Measurements from ENCODE around the gene KIR3DL3. TPM values are rescaled to one million over a fixed set of nuclear protein-coding genes. Genes with fewer than 3 reads are reported as not detected.
"Not testable (repeated sequence)": the region's sequence is repeated elsewhere in the genome, so short reads cannot be mapped to it uniquely, and the experiment has no call there.

The KIR3DL3 gene
- total RNA-seq, 3 donors from 2014 or later (not counting 1 experiment from before 2014, with no cell fraction given): not detected

DNA sequence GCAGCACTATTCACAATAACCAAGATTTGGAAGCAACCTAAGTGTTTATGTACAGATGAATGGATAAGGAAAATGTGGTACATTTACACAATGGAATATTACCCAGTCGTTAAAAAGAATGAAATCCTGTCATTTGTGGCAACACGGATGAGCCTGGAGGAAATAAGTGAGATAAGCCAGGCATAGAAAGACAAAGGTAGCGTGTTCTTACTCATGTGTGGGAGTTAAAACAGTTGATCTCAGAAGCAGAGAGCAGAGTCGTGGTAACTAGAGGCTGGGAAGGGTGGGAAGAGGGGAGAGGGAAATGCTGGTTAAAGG lies 32.0 kb upstream of the KIR3DL3 start:
- ATAC-seq: no peak
- TF ChIP-seq, protein P1, sequence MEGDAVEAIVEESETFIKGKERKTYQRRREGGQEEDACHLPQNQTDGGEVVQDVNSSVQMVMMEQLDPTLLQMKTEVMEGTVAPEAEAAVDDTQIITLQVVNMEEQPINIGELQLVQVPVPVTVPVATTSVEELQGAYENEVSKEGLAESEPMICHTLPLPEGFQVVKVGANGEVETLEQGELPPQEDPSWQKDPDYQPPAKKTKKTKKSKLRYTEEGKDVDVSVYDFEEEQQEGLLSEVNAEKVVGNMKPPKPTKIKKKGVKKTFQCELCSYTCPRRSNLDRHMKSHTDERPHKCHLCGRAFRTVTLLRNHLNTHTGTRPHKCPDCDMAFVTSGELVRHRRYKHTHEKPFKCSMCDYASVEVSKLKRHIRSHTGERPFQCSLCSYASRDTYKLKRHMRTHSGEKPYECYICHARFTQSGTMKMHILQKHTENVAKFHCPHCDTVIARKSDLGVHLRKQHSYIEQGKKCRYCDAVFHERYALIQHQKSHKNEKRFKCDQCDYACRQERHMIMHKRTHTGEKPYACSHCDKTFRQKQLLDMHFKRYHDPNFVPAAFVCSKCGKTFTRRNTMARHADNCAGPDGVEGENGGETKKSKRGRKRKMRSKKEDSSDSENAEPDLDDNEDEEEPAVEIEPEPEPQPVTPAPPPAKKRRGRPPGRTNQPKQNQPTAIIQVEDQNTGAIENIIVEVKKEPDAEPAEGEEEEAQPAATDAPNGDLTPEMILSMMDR (IDR thresholded peaks at IDR 0.05): no peak
- H3K27ac Mint-ChIP-seq: no peak overlapping the region

DNA sequence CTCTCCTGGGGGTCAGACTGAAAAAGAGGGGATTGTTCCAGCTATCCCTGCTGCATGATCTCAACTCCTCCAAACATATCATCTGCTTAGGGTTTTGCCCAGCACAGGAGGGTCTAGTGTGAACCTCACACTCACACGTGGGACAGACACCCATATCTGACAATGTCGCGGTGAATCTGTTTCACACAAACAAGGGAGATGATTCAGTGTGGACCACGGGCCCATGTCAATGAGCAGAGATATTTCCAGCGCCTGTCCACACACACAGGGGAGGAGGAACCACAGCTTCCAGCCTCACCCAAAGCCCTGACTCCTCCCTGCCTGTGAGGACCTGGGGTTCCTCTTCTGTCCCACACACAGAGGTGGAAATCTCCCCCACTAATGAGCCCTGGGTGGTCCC lies 29.6 kb upstream of the KIR3DL3 start:
- intact Hi-C loops (cut with micrococcal nuclease): loop anchor here (10.0 kb wide), 4 partner anchors 110 to 210 kb away; partner anchors contain the start of genes KIR2DL4, KIR2DS4 and NCR1
- no peaks in the 10 kb centered on the region for H3K36me3 ChIP-seq (ENCODE audit: control insufficient read depth, insufficient read depth, low read length)
- peak overlapping the region; percentile 63 for H3K4me3 Mint-ChIP-seq
- H3K27ac Mint-ChIP-seq: peak overlapping the region; percentile 27 to 78
- 23% methylated on average over 5 of the region's 5 CpGs for WGBS (ENCODE audit: insufficient coverage)
- H3K36me3 Mint-ChIP-seq: no peaks in the 10 kb centered on the region
- no peak overlapping the region for H3K27ac ChIP-seq (ENCODE audit: low read length)
- peaks cover 34% of the 10 kb centered on the region for H3K4me1 ChIP-seq (ENCODE audit: control insufficient read depth, insufficient read depth, low read length)
- no peak overlapping the region for H3K4me3 ChIP-seq (ENCODE audit: low read length)
- ATAC-seq (peak; percentile 91 to 98 (median 92)), DNase-seq (peak; percentile 19 to 60)
- H3K9me3 Mint-ChIP-seq: no peaks in the 10 kb centered on the region
- no peaks in the 10 kb centered on the region for H3K9me3 ChIP-seq (ENCODE audit: control insufficient read depth, insufficient read depth, low read length)
- TF ChIP-seq, protein P1 (IDR thresholded peaks at IDR 0.05): no peak
- H3K27me3 ChIP-seq (ENCODE audit: control insufficient read depth, insufficient read depth, low read length): peaks cover 4% of the 10 kb centered on the region
- H3K27me3 Mint-ChIP-seq (ENCODE audit: low read depth in 2 of 2): peaks cover 32 to 35% of the 10 kb centered on the region in 2 donors
- H3K4me1 Mint-ChIP-seq: peaks cover 39 to 46% of the 10 kb centered on the region in 2 donors

More for the DNA sequence above, 32.0 kb upstream of the KIR3DL3 start:
- intact Hi-C loops (cut with micrococcal nuclease): loop anchor here (10.0 kb wide), 4 partner anchors 113 to 213 kb away; partner anchors contain the start of genes KIR2DL4, KIR2DS4 and NCR1
- no peak for DNase-seq
- H3K36me3 ChIP-seq (ENCODE audit: control insufficient read depth, insufficient read depth, low read length): no peaks in the 10 kb centered on the region
- no peaks in the 10 kb centered on the region for H3K9me3 ChIP-seq (ENCODE audit: control insufficient read depth, insufficient read depth, low read length)
- peaks cover 32 to 34% of the 10 kb centered on the region in 2 donors for H3K27me3 Mint-ChIP-seq (ENCODE audit: low read depth in 2 of 2)
- H3K9me3 Mint-ChIP-seq: no peaks in the 10 kb centered on the region
- H3K4me1 ChIP-seq (ENCODE audit: control insufficient read depth, insufficient read depth, low read length): peaks cover 34% of the 10 kb centered on the region
- WGBS (ENCODE audit: insufficient coverage): 78% methylated on average over 4 of the region's 4 CpGs
- H3K36me3 Mint-ChIP-seq: no peaks in the 10 kb centered on the region
- peaks cover 35 to 39% of the 10 kb centered on the region in 2 donors for H3K4me1 Mint-ChIP-seq
- no peak overlapping the region for H3K27ac ChIP-seq (ENCODE audit: low read length)
- H3K4me3 Mint-ChIP-seq: no peak overlapping the region
- no peak overlapping the region for H3K4me3 ChIP-seq (ENCODE audit: low read length)
- peaks cover 6% of the 10 kb centered on the region for H3K27me3 ChIP-seq (ENCODE audit: control insufficient read depth, insufficient read depth, low read length)

DNA sequence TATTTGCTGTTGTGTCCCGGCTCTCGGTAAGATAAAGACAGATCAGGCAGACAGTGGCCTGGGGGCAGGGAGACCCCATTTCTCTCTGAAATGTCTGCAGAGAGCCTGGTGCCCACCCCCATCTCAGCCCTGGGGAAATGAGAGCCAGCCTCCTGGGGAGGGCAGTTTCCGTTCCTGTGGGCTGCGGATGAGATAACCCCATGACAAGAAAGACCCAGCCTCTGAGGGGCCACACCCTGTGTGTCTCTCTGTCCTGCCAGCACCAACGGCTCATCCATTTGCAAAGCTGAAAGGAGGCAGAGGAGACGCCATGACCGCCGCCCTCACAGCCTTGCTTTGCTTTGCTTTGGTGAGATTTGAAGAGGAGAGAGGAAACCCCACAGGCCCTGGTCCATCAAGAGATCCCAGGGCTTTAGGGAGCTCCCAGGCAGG lies 28.1 kb upstream of the KIR3DL3 start:
- Mint-ChIP-seq H3K36me3 (no peaks in the 10 kb centered on the region), H3K27ac (peak overlapping the region in 1 of 2 donors; percentile 78), H3K4me3 (peak overlapping the region; percentile 40), H3K4me1 (peaks cover 37 to 45% of the 10 kb centered on the region in 2 donors), H3K27me3 (ENCODE audit: low read depth in 2 of 2) (peaks cover 39 to 42% of the 10 kb centered on the region in 2 donors), H3K9me3 (no peaks in the 10 kb centered on the region)
- TF ChIP-seq, protein P1 (IDR thresholded peaks at IDR 0.05): no peak
- no peak overlapping the region for H3K4me3 ChIP-seq (ENCODE audit: low read length)
- ATAC-seq (no peak), DNase-seq (no peak)
- H3K9me3 ChIP-seq (ENCODE audit: control insufficient read depth, insufficient read depth, low read length): no peaks in the 10 kb centered on the region
- intact Hi-C loops (cut with micrococcal nuclease): loop anchor here (10.0 kb wide), 4 partner anchors 109 to 209 kb away; partner anchors contain the start of genes KIR2DL4, KIR2DS4 and NCR1
- H3K36me3 ChIP-seq (ENCODE audit: control insufficient read depth, insufficient read depth, low read length): no peaks in the 10 kb centered on the region
- H3K27me3 ChIP-seq (ENCODE audit: control insufficient read depth, insufficient read depth, low read length): peaks cover 4% of the 10 kb centered on the region
- H3K4me1 ChIP-seq (ENCODE audit: control insufficient read depth, insufficient read depth, low read length): peaks cover 34% of the 10 kb centered on the region
- no peak overlapping the region for H3K27ac ChIP-seq (ENCODE audit: low read length)
- 64% methylated on average over 8 of the region's 8 CpGs for WGBS (ENCODE audit: insufficient coverage)

DNA sequence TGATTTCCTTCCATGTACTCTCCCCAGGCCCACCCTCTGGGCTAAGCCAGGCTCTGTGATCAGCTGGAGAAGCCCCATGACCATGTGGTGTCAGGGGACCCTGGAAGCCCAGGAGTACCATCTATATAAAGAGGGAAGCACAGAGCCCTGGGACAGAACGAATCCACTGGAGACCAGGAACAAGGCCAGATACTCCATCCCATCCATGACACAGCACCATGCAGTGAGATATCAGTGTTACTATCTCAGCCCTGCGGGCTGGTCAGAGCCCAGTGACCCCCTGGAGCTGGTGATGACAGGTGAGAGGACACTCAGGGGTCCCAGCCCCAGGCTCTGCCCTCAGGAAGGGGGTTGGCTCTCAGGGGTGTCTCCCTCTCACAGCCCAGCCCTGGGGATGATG lies 27.5 kb upstream of the KIR3DL3 start:
- Mint-ChIP-seq H3K27ac (no peak overlapping the region), H3K9me3 (no peaks in the 10 kb centered on the region), H3K4me1 (peaks cover 37 to 44% of the 10 kb centered on the region in 2 donors), H3K27me3 (ENCODE audit: low read depth in 2 of 2) (peaks cover 41 to 42% of the 10 kb centered on the region in 2 donors), H3K36me3 (no peaks in the 10 kb centered on the region), H3K4me3 (peak overlapping the region; percentile 25)
- peaks cover 4% of the 10 kb centered on the region for H3K27me3 ChIP-seq (ENCODE audit: control insufficient read depth, insufficient read depth, low read length)
- TF ChIP-seq, protein P1 (IDR thresholded peaks at IDR 0.05): no peak
- peaks cover 32% of the 10 kb centered on the region for H3K4me1 ChIP-seq (ENCODE audit: control insufficient read depth, insufficient read depth, low read length)
- intact Hi-C loops (cut with micrococcal nuclease): loop anchor here (10.0 kb wide), 4 partner anchors 108 to 208 kb away; partner anchors contain the start of genes KIR2DL4, KIR2DS4 and NCR1
- H3K4me3 ChIP-seq (ENCODE audit: low read length): no peak overlapping the region
- DNase-seq: no peak
- H3K9me3 ChIP-seq (ENCODE audit: control insufficient read depth, insufficient read depth, low read length): no peaks in the 10 kb centered on the region
- H3K36me3 ChIP-seq (ENCODE audit: control insufficient read depth, insufficient read depth, low read length): no peaks in the 10 kb centered on the region
- ATAC-seq: no peak
- WGBS (ENCODE audit: insufficient coverage): 70% methylated on average over 2 of the region's 2 CpGs
- no peak overlapping the region for H3K27ac ChIP-seq (ENCODE audit: low read length)

DNA sequence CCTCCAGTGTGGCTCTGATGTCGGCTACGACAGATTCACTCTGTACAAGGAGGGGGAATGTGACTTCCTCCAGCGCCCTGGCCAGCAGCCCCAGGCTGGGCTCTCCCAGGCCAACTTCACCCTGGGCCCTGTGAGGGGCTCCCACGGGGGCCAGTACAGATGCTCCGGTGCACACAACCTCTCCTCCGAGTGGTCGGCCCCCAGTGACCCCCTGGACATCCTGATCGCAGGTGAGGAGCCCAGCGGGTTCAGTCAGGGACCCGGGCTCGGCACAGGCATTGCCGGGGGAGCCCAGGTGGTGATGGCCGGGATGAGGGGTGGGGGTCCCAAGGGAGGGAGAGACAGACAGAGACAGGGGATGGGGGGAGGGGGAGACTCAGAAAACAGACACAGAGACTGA lies 26.5 kb upstream of the KIR3DL3 start:
- peaks cover 33 to 42% of the 10 kb centered on the region in 2 donors for H3K4me1 Mint-ChIP-seq
- not testable (repeated sequence) for H3K9me3 ChIP-seq (ENCODE audit: control insufficient read depth, insufficient read depth, low read length); H3K9me3 Mint-ChIP-seq; H3K27me3 ChIP-seq (ENCODE audit: control insufficient read depth, insufficient read depth, low read length); ATAC-seq; H3K27ac ChIP-seq (ENCODE audit: low read length); H3K27ac Mint-ChIP-seq; H3K4me3 ChIP-seq (ENCODE audit: low read length); H3K36me3 Mint-ChIP-seq; H3K4me3 Mint-ChIP-seq; H3K36me3 ChIP-seq (ENCODE audit: control insufficient read depth, insufficient read depth, low read length); DNase-seq
- H3K27me3 Mint-ChIP-seq (ENCODE audit: low read depth in 2 of 2): peaks cover 36 to 39% of the 10 kb centered on the region in 2 donors
- intact Hi-C loops (cut with micrococcal nuclease): loop anchor here (10.0 kb wide), 4 partner anchors 107 to 207 kb away; partner anchors contain the start of genes KIR2DL4, KIR2DS4 and NCR1
- WGBS (ENCODE audit: insufficient coverage): 93% methylated on average over 13 of the region's 13 CpGs
- peaks cover 28% of the 10 kb centered on the region for H3K4me1 ChIP-seq (ENCODE audit: control insufficient read depth, insufficient read depth, low read length)

All from natural killer cell (primary cell).